ENCODE results near the gene NUDT10.

DNA sequence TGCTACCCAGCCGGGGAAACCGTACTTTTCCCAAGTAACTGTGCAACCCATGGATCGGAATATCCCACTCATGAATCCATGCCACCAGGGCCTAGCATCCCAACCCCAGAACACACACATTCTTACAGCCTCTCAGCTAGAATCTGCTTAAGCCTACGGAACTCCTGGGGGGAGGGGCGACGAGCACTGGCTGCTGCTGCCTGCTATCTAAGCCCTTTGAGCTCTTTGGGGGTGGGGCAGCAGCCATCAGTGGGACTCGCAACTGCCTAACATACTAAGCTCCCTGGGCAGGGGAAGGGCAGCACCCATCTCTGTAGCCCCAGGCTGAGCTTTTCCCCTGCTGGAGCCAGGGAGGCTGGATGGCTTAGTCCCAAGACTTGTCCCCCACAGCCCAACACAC lies 28.6 kb downstream of the NUDT10 start:
- TF ChIP-seq, protein P1, sequence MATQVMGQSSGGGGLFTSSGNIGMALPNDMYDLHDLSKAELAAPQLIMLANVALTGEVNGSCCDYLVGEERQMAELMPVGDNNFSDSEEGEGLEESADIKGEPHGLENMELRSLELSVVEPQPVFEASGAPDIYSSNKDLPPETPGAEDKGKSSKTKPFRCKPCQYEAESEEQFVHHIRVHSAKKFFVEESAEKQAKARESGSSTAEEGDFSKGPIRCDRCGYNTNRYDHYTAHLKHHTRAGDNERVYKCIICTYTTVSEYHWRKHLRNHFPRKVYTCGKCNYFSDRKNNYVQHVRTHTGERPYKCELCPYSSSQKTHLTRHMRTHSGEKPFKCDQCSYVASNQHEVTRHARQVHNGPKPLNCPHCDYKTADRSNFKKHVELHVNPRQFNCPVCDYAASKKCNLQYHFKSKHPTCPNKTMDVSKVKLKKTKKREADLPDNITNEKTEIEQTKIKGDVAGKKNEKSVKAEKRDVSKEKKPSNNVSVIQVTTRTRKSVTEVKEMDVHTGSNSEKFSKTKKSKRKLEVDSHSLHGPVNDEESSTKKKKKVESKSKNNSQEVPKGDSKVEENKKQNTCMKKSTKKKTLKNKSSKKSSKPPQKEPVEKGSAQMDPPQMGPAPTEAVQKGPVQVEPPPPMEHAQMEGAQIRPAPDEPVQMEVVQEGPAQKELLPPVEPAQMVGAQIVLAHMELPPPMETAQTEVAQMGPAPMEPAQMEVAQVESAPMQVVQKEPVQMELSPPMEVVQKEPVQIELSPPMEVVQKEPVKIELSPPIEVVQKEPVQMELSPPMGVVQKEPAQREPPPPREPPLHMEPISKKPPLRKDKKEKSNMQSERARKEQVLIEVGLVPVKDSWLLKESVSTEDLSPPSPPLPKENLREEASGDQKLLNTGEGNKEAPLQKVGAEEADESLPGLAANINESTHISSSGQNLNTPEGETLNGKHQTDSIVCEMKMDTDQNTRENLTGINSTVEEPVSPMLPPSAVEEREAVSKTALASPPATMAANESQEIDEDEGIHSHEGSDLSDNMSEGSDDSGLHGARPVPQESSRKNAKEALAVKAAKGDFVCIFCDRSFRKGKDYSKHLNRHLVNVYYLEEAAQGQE (IDR thresholded peaks at IDR 0.05; ENCODE audit: insufficient read depth in 1 of 2, low read depth in 2 of 2, low read length in 2 of 2): no peak
- TF ChIP-seq FOXP2 (optimal IDR thresholded peaks at IDR 0.05; ENCODE audit: borderline replicate concordance, extremely low read depth, extremely low read length, insufficient read depth) (no peak), POLR2AphosphoS5 (IDR thresholded peaks at IDR 0.05; ENCODE audit: low read depth, low read length) (no peak), TAF1 (IDR thresholded peaks at IDR 0.05; ENCODE audit: borderline replicate concordance, insufficient read depth, low read length) (no peak)
